Fibroblast of skin of right quadriceps (primary cell): ENCODE results near the gene SLC4A3.
A peak's percentile ranks its signal among the peaks of the same experiment; 100 is the strongest.

Experiments used
- DNase-seq: peaks from one replicate; pipeline ENCODE4 v3.0.0-alpha.2; 2013

SLC4A3 gene

GRCh38 chr2:219684721-219685689 is 57.6 kb downstream of the SLC4A3 start:
- DNase-seq: peak; percentile 73

GRCh38 chr2:219687272-219687671 is 59.8 kb downstream of the SLC4A3 start:
- peak; percentile 95 for DNase-seq

- peak; percentile 15 for DNase-seq
Measured at GRCh38 chr2:219687882-219688559, 60.6 kb downstream of the SLC4A3 start.

- peak; percentile 92 for DNase-seq
Measured at GRCh38 chr2:219688560-219689445, 61.4 kb downstream of the SLC4A3 start.

- DNase-seq: peak; percentile 68
Measured at GRCh38 chr2:219689676-219690628, 62.5 kb downstream of the SLC4A3 start.

GRCh38 chr2:219691571-219691970 is 64.1 kb downstream of the SLC4A3 start:
- no peak for DNase-seq
